KMS-11 (cell line): ENCODE results near the gene MAJIN.

Experiments
- H2AFZ ChIP-seq: fragments of 200-600 bp; sonication (generic); 2 replicates; pipeline ENCODE4 v1.6.1; 2016; ENCODE audit warnings: antibody characterized with exemption, mixed run types, low read depth
- H3K27ac ChIP-seq: fragments of 200-600 bp; sonication (generic); 2 replicates; pipeline ENCODE4 v1.6.1; 2016; ENCODE audit warnings: mild to moderate bottlenecking, mixed run types
- H3K27me3 ChIP-seq: fragments of 200-600 bp; sonication (generic); 2 replicates; pipeline ENCODE4 v1.6.1; 2017; ENCODE audit warnings: mild to moderate bottlenecking, low read depth, mixed run types, moderate library complexity; ENCODE audit not compliant: insufficient read depth
- H3K36me3 ChIP-seq: fragments of 200-600 bp; sonication (generic); 2 replicates; pipeline ENCODE4 v1.6.1; 2017; ENCODE audit warnings: mild to moderate bottlenecking, mixed run types; ENCODE audit not compliant: insufficient read depth
- H3K4me1 ChIP-seq: fragments of 200-600 bp; sonication (generic); 2 replicates; pipeline ENCODE4 v1.6.1; 2016; ENCODE audit warnings: mild to moderate bottlenecking, low read depth, mixed run types; ENCODE audit not compliant: poor library complexity, severe bottlenecking
- H3K4me2 ChIP-seq: fragments of 200-600 bp; sonication (generic); 2 replicates; pipeline ENCODE4 v1.7.0; 2016; ENCODE audit warnings: mild to moderate bottlenecking, mixed run types
- H3K4me3 ChIP-seq: fragments of 200-600 bp; sonication (generic); IDR thresholded peaks from 2 replicates; pipeline ENCODE4 v1.6.1; 2017; ENCODE audit warnings: low read depth, low read length, mixed read lengths; ENCODE audit not compliant: insufficient read depth
- H3K79me2 ChIP-seq: fragments of 200-600 bp; sonication (generic); 2 replicates; pipeline ENCODE4 v1.6.1; 2016; ENCODE audit warnings: low read depth, mixed run types; ENCODE audit not compliant: insufficient read depth
- H3K9ac ChIP-seq: fragments of 200-600 bp; sonication (generic); 2 replicates; pipeline ENCODE4 v1.6.1; 2016; ENCODE audit warnings: mild to moderate bottlenecking, mixed run types
- H4K20me1 ChIP-seq: fragments of 200-600 bp; sonication (generic); 2 replicates; pipeline ENCODE4 v1.6.1; 2016; ENCODE audit warnings: mild to moderate bottlenecking, mixed run types; ENCODE audit not compliant: insufficient read depth
- CTCF ChIP-seq: fragments of 200-600 bp; sonication (generic); conservative IDR thresholded peaks from 2 replicates; pipeline ENCODE4 v1.6.1; 2017; ENCODE audit warnings: low read depth, mild to moderate bottlenecking, antibody characterized with exemption, low read length, moderate library complexity, mixed read lengths

Gene MAJIN

GRCh38 chr11:64996710-64997380 lies 24.9 kb upstream of the MAJIN start, which contains the start of gene BATF2:
Gene BATF2 (minus strand): TSS chr11:64996971. CDS start chr11:64996914, 57 bp downstream.
- no peak within 1 kb of the TSS for H3K4me3 ChIP-seq
- no peak within 1 kb of the TSS for H3K27ac ChIP-seq
- no peak within 1 kb of the TSS for H3K9ac ChIP-seq

GRCh38 chr11:64996327-64996709 lies 24.4 kb upstream of the MAJIN start:
- Histone ChIP-seq H4K20me1 (no peaks in the 10 kb centered on the region), H3K27ac (no peak overlapping the region), H3K27me3 (peaks cover 9% of the 10 kb centered on the region; the same call in 1 of the 2 replicates), H3K4me3 (no peak overlapping the region), H3K79me2 (no peaks in the 10 kb centered on the region), H3K4me1 (no peaks in the 10 kb centered on the region), H2AFZ (no peak overlapping the region), H3K9ac (no peak overlapping the region), H3K4me2 (no peak overlapping the region), H3K36me3 (no peaks in the 10 kb centered on the region)
- TF ChIP-seq CTCF: no peak

More at GRCh38 chr11:64996710-64997380, 24.9 kb upstream of the MAJIN start, which contains the start of gene BATF2:
- no peaks in the 10 kb centered on the region for H3K36me3 ChIP-seq
- no peak for TF ChIP-seq CTCF
- peaks cover 9% of the 10 kb centered on the region; the same call in 1 of the 2 replicates for H3K27me3 ChIP-seq
- no peak within 1 kb of the TSS for H2AFZ ChIP-seq
- H3K79me2 ChIP-seq: no peaks in the 10 kb centered on the region
- H3K4me2 ChIP-seq: no peak within 1 kb of the TSS
- H3K4me1 ChIP-seq: no peaks in the 10 kb centered on the region
- H4K20me1 ChIP-seq: no peaks in the 10 kb centered on the region

- Histone ChIP-seq H3K4me2 (no peak overlapping the region), H3K36me3 (no peaks in the 10 kb centered on the region), H3K79me2 (no peaks in the 10 kb centered on the region), H3K27me3 (peaks cover 9% of the 10 kb centered on the region; the same call in 1 of the 2 replicates), H3K9ac (no peak overlapping the region), H3K4me1 (no peaks in the 10 kb centered on the region), H4K20me1 (no peaks in the 10 kb centered on the region), H3K27ac (no peak overlapping the region), H3K4me3 (no peak overlapping the region), H2AFZ (no peak overlapping the region)
- TF ChIP-seq CTCF: no peak
These were observed 22.4 kb upstream of the MAJIN start for GRCh38 chr11:64994318-64994717.

- no peaks in the 10 kb centered on the region for H4K20me1 ChIP-seq
- H3K27ac ChIP-seq: no peak overlapping the region
- no peak overlapping the region for H3K4me2 ChIP-seq
These were observed 18.5 kb upstream of the MAJIN start for GRCh38 chr11:64990222-64990923.

More at GRCh38 chr11:64990222-64990923, 18.5 kb upstream of the MAJIN start:
- Histone ChIP-seq H2AFZ (no peak overlapping the region), H3K4me1 (no peaks in the 10 kb centered on the region), H3K27me3 (peaks cover 9% of the 10 kb centered on the region; the same call in 1 of the 2 replicates), H3K36me3 (no peaks in the 10 kb centered on the region), H3K9ac (no peak overlapping the region), H3K4me3 (no peak overlapping the region), H3K79me2 (no peaks in the 10 kb centered on the region)
- no peak for TF ChIP-seq CTCF
